ENCODE measurements around the gene SLC47A1.

The SLC47A1 gene

GRCh38 chr17:19568016-19568350 is 34.3 kb downstream of the SLC47A1 start:
- H3K4me2 ChIP-seq: no peak overlapping the region
- H3K27ac ChIP-seq: no peak overlapping the region
- TF ChIP-seq CTCF (conservative IDR thresholded peaks at IDR 0.05; ENCODE audit: low read depth, low read length): no peak
- H3K36me3 ChIP-seq (ENCODE audit: insufficient read depth): no peaks in the 10 kb centered on the region
- no peak overlapping the region for H3K9ac ChIP-seq
- H3K79me2 ChIP-seq (ENCODE audit: insufficient read depth, low read depth): no peaks in the 10 kb centered on the region
- H2AFZ ChIP-seq (ENCODE audit: low read depth): no peak overlapping the region
- H3K4me3 ChIP-seq (IDR thresholded peaks at IDR 0.05; ENCODE audit: insufficient read depth, low read depth, low read length): no peak overlapping the region
- H4K20me1 ChIP-seq (ENCODE audit: insufficient read depth): no peaks in the 10 kb centered on the region
- H3K27me3 ChIP-seq (ENCODE audit: insufficient read depth, low read depth): no peaks in the 10 kb centered on the region
- H3K4me1 ChIP-seq (ENCODE audit: low read depth, poor library complexity, severe bottlenecking): no peaks in the 10 kb centered on the region

GRCh38 chr17:19569785-19570543 is 36.3 kb downstream of the SLC47A1 start:
- Histone ChIP-seq H3K36me3 (ENCODE audit: insufficient read depth) (no peaks in the 10 kb centered on the region), H4K20me1 (ENCODE audit: insufficient read depth) (no peaks in the 10 kb centered on the region), H3K27me3 (ENCODE audit: insufficient read depth, low read depth) (no peaks in the 10 kb centered on the region), H3K9ac (no peak overlapping the region), H3K27ac (no peak overlapping the region), H3K4me3 (IDR thresholded peaks at IDR 0.05; ENCODE audit: insufficient read depth, low read depth, low read length) (no peak overlapping the region), H3K79me2 (ENCODE audit: insufficient read depth, low read depth) (no peaks in the 10 kb centered on the region), H2AFZ (ENCODE audit: low read depth) (no peak overlapping the region), H3K4me2 (no peak overlapping the region), H3K4me1 (ENCODE audit: low read depth, poor library complexity, severe bottlenecking) (no peaks in the 10 kb centered on the region)
- TF ChIP-seq CTCF (conservative IDR thresholded peaks at IDR 0.05; ENCODE audit: low read depth, low read length): no peak

GRCh38 chr17:19570544-19571062 is 36.9 kb downstream of the SLC47A1 start:
- no peak overlapping the region for H2AFZ ChIP-seq (ENCODE audit: low read depth)

GRCh38 chr17:19573075-19573474 is 39.4 kb downstream of the SLC47A1 start:
- TF ChIP-seq CTCF (conservative IDR thresholded peaks at IDR 0.05; ENCODE audit: low read depth, low read length): no peak
- no peak overlapping the region for H2AFZ ChIP-seq (ENCODE audit: low read depth)
- no peak overlapping the region for H3K9ac ChIP-seq
- no peaks in the 10 kb centered on the region for H3K4me1 ChIP-seq (ENCODE audit: low read depth, poor library complexity, severe bottlenecking)
- no peak overlapping the region for H3K27ac ChIP-seq
- H3K79me2 ChIP-seq (ENCODE audit: insufficient read depth, low read depth): no peaks in the 10 kb centered on the region
- no peaks in the 10 kb centered on the region for H4K20me1 ChIP-seq (ENCODE audit: insufficient read depth)
- no peak overlapping the region for H3K4me3 ChIP-seq (IDR thresholded peaks at IDR 0.05; ENCODE audit: insufficient read depth, low read depth, low read length)
- H3K27me3 ChIP-seq (ENCODE audit: insufficient read depth, low read depth): no peaks in the 10 kb centered on the region
- no peak overlapping the region for H3K4me2 ChIP-seq
- no peaks in the 10 kb centered on the region for H3K36me3 ChIP-seq (ENCODE audit: insufficient read depth)

More at GRCh38 chr17:19570544-19571062, 36.9 kb downstream of the SLC47A1 start:
- Histone ChIP-seq H3K79me2 (ENCODE audit: insufficient read depth, low read depth) (no peaks in the 10 kb centered on the region), H3K4me2 (no peak overlapping the region), H3K9ac (no peak overlapping the region), H3K4me1 (ENCODE audit: low read depth, poor library complexity, severe bottlenecking) (no peaks in the 10 kb centered on the region), H3K27me3 (ENCODE audit: insufficient read depth, low read depth) (no peaks in the 10 kb centered on the region), H3K36me3 (ENCODE audit: insufficient read depth) (no peaks in the 10 kb centered on the region), H3K4me3 (IDR thresholded peaks at IDR 0.05; ENCODE audit: insufficient read depth, low read depth, low read length) (no peak overlapping the region), H3K27ac (no peak overlapping the region), H4K20me1 (ENCODE audit: insufficient read depth) (no peaks in the 10 kb centered on the region)
- no peak for TF ChIP-seq CTCF (conservative IDR thresholded peaks at IDR 0.05; ENCODE audit: low read depth, low read length)

All from KMS-11 (cell line).